SK-N-SH (cell line): ENCODE measurements around the gene DGCR8. TPM values are rescaled to one million over a fixed set of nuclear protein-coding genes. Genes with fewer than 3 reads are reported as not detected.

ENCODE experiments used
- CTCF ChIA-PET: fragments of 300-600, 350-600 bp; formaldehyde crosslinking; extraction: SDS; loops from one replicate; lab custom pipeline; 2021; lab: Yijun Ruan, JAX
- POLR2A ChIA-PET: fragments of 350-600 bp; sonication (Branson Sonifier 250); formaldehyde crosslinking; extraction: SDS; loops from one replicate; lab custom pipeline; 2020; ENCODE audit warnings: antibody characterized with exemption, inconsistent platforms; lab: Yijun Ruan, JAX
- DNase-seq: peaks from one replicate; pipeline ENCODE4 v3.0.0; 2012
- H2AFZ ChIP-seq: fragments of 200-600 bp; sonication (generic); 2 replicates; pipeline ENCODE4 v1.8.1; 2016; ENCODE audit warnings: antibody characterized with exemption, mild to moderate bottlenecking, low read depth
- H3F3A ChIP-seq: fragments of 200-600 bp; sonication (generic); replicated peaks from 2 replicates; pipeline ENCODE3; 2016; ENCODE audit warnings: antibody characterized with exemption, mild to moderate bottlenecking; ENCODE audit not compliant: insufficient read depth
- H3K27ac ChIP-seq, 2 experiments: fragments of 200-500 bp in 1 of 2; fragments of 200-600 bp in 1 of 2; sonication (Bioruptor generic) in 1 of 2; sonication (generic), shearing (Covaris generic) in 1 of 2; 2 replicates each; pipeline versions ENCODE4 v1.5.1 to v1.6.1; 2014 to 2016; ENCODE audit warnings: low read depth in 2 of 2, inconsistent platforms in 1 of 2, low read length in 1 of 2, mild to moderate bottlenecking in 1 of 2, mixed read lengths in 1 of 2
- H3K27me3 ChIP-seq: fragments of 200-600 bp; sonication (generic), shearing (Covaris generic); 2 replicates; pipeline ENCODE4 v1.6.1; 2016; ENCODE audit warnings: mixed run types; ENCODE audit not compliant: insufficient read depth
- H3K36me3 ChIP-seq, 2 experiments: fragments of 200-500 bp in 1 of 2; fragments of 200-600 bp in 1 of 2; sonication (Bioruptor generic) in 1 of 2; sonication (generic) in 1 of 2; replicated peaks in 1 of 2; 2 replicates each; pipeline versions ENCODE3 to v1.5.1; 2014 to 2016; ENCODE audit warnings: low read length in 1 of 2, mild to moderate bottlenecking in 1 of 2; ENCODE audit not compliant: insufficient read depth in 2 of 2, control insufficient read depth in 1 of 2
- H3K4me1 ChIP-seq, 2 experiments: fragments of 200-500 bp in 1 of 2; fragments of 200-600 bp in 1 of 2; sonication (Bioruptor generic) in 1 of 2; sonication (generic), shearing (Covaris generic) in 1 of 2; 2 replicates each; pipeline versions ENCODE4 v1.5.1 to v1.6.1; 2014 to 2016; ENCODE audit warnings: low read depth in 1 of 2, low read length in 1 of 2, mixed run types in 1 of 2; ENCODE audit not compliant: insufficient read depth in 2 of 2, control insufficient read depth in 1 of 2
- H3K4me2 ChIP-seq: fragments of 200-600 bp; sonication (generic), shearing (Covaris generic); 2 replicates; pipeline ENCODE4 v1.6.1; 2017; ENCODE audit warnings: mixed run types
- H3K4me3 ChIP-seq, 2 experiments: fragments of 200-500 bp in 1 of 2; fragments of 200-600 bp in 1 of 2; sonication (Bioruptor generic) in 1 of 2; sonication (generic), shearing (Covaris generic) in 1 of 2; 2 replicates each; pipeline versions ENCODE4 v1.5.1 to v1.8.1; 2014 to 2016; ENCODE audit warnings: low read depth in 2 of 2, inconsistent platforms in 1 of 2, low read length in 1 of 2, mild to moderate bottlenecking in 1 of 2, mixed read lengths in 1 of 2, moderate library complexity in 1 of 2
- H3K79me2 ChIP-seq: fragments of 200-600 bp; sonication (generic); 2 replicates; pipeline ENCODE4 v1.8.1; 2017; ENCODE audit warnings: mild to moderate bottlenecking; ENCODE audit not compliant: insufficient read depth
- H3K9ac ChIP-seq: fragments of 200-600 bp; sonication (generic); 2 replicates; pipeline ENCODE4 v1.6.1; 2017; ENCODE audit warnings: mixed run types
- H3K9me2 ChIP-seq: fragments of 200-600 bp; sonication (generic); 2 replicates; pipeline ENCODE4 v1.6.1; 2017; ENCODE audit warnings: mixed run types
- H3K9me3 ChIP-seq: fragments of 200-600 bp; sonication (generic); 2 replicates; pipeline ENCODE4 v1.6.1; 2017; ENCODE audit warnings: mixed run types, mild to moderate bottlenecking, moderate library complexity
- H4K20me1 ChIP-seq: fragments of 200-600 bp; sonication (generic); 2 replicates; pipeline ENCODE4 v1.6.1; 2017; ENCODE audit warnings: mild to moderate bottlenecking, mixed run types; ENCODE audit not compliant: insufficient read depth
- CTCF ChIP-seq: fragments of 200-600 bp; sonication (generic); IDR thresholded peaks from 2 replicates; pipeline ENCODE4 v1.6.1; 2017; ENCODE audit warnings: antibody characterized with exemption, mild to moderate bottlenecking, moderate library complexity
- EP300 ChIP-seq, 2 experiments: IDR thresholded peaks; 2 replicates each; pipeline versions ENCODE4 v1.4.0 to v1.6.1; 2012; ENCODE audit warnings: borderline replicate concordance in 1 of 2, low read depth in 1 of 2, low read length in 1 of 2
- EZH2phosphoT487 ChIP-seq: fragments of 200-600 bp; sonication (generic); IDR thresholded peaks from 2 replicates; pipeline ENCODE4 v1.6.1; 2017; ENCODE audit warnings: low read depth, mixed run types, mild to moderate bottlenecking, antibody characterized with exemption, moderate library complexity, borderline replicate concordance
- FOSL2 ChIP-seq: IDR thresholded peaks from 2 replicates; pipeline ENCODE4 v1.4.0; 2012; ENCODE audit warnings: low read depth, mild to moderate bottlenecking, moderate library complexity, borderline replicate concordance
- FOXM1 ChIP-seq: IDR thresholded peaks from 2 replicates; pipeline ENCODE4 v1.4.0; 2012; ENCODE audit warnings: low read depth, mild to moderate bottlenecking
- GATA2 ChIP-seq: sonication (generic); formaldehyde crosslinking; IDR thresholded peaks from 2 replicates; pipeline ENCODE4 v1.5.0; 2020; ENCODE audit warnings: mild to moderate bottlenecking, missing genetic modification reagents
- MAX ChIP-seq: IDR thresholded peaks from 2 replicates; pipeline ENCODE4 v1.4.0; 2012; ENCODE audit warnings: low read depth
- NFIC ChIP-seq: IDR thresholded peaks from 2 replicates; pipeline ENCODE4 v1.4.0; 2012; ENCODE audit warnings: borderline replicate concordance
- RAD21 ChIP-seq: IDR thresholded peaks from 2 replicates; pipeline ENCODE4 v1.6.1; 2012; ENCODE audit warnings: mild to moderate bottlenecking, low read length
- RFX5 ChIP-seq: IDR thresholded peaks from 2 replicates; pipeline ENCODE4 v1.6.1; 2012; ENCODE audit warnings: mild to moderate bottlenecking, improper control_type of control experiment, low read length
- RXRA ChIP-seq: IDR thresholded peaks from 2 replicates; pipeline ENCODE4 v1.4.0; 2012; ENCODE audit warnings: low read depth, mild to moderate bottlenecking, borderline replicate concordance
- SMC3 ChIP-seq: IDR thresholded peaks from 2 replicates; pipeline ENCODE4 v1.6.1; 2012; ENCODE audit warnings: low read depth, low read length, improper control_type of control experiment
- TAF1 ChIP-seq: IDR thresholded peaks from 2 replicates; pipeline ENCODE4 v1.6.1; 2012; ENCODE audit warnings: low read depth, mild to moderate bottlenecking, low read length, moderate library complexity, borderline replicate concordance
- TCF12 ChIP-seq: IDR thresholded peaks from 2 replicates; pipeline ENCODE4 v1.4.0; 2012
- TEAD4 ChIP-seq: IDR thresholded peaks from 2 replicates; pipeline ENCODE4 v1.4.0; 2012; ENCODE audit warnings: mild to moderate bottlenecking, borderline replicate concordance; ENCODE audit not compliant: insufficient read depth
- YY1 ChIP-seq: IDR thresholded peaks from 2 replicates; pipeline ENCODE4 v1.4.0; 2012; ENCODE audit warnings: low read depth, mild to moderate bottlenecking
- ZBTB33 ChIP-seq: IDR thresholded peaks from 2 replicates; pipeline ENCODE4 v1.4.0; 2012; ENCODE audit warnings: low read depth, borderline replicate concordance
- WGBS: methylation state at CpG from one replicate; pipeline ENCODE4 v1.1.6; 2017; ENCODE audit warnings: low lambda C conversion rate; 5-methylcytosine and 5-hydroxymethylcytosine counted together
- polyA plus RNA-seq, 3 experiments: library from polyadenylated mRNA; depleted of rRNA; stranded (reverse); fragments of >200 nt; gene quantifications; 2 replicates each; pipeline ENCODE4 v1.2.3, GENCODE V29; 2012

Gene DGCR8
- polyA plus RNA-seq, 1 of the 3 experiments (the other 2 are of a cell fraction), result 26.5 TPM

- Histone ChIP-seq H3K4me1 (peaks cover 0 to 35% of the 10 kb centered on the region in 2 experiments; a peak in 1 of 4 replicates), H2AFZ (no peak overlapping the region), H4K20me1 (no peaks in the 10 kb centered on the region), H3K9me3 (no peaks in the 10 kb centered on the region), H3K4me3 (peak overlapping the region; percentile 49 to 61; a peak in 2 of 4 replicates), H3K27ac (peak overlapping the region in 1 of 2 experiments; percentile 74; a peak in 1 of 4 replicates), H3K9me2 (no peaks in the 10 kb centered on the region), H3F3A (no peaks in the 10 kb centered on the region), H3K4me2 (no peak overlapping the region), H3K79me2 (peaks cover 4% of the 10 kb centered on the region; the same call in 1 of the 2 replicates), H3K9ac (no peak overlapping the region), H3K36me3 (peaks cover 0 to 2% of the 10 kb centered on the region in 2 experiments), H3K27me3 (no peaks in the 10 kb centered on the region)
- TF ChIP-seq TCF12 (no peak), GATA2 (CRISPR knock-in tag) (no peak), MAX (no peak), TAF1 (no peak), RFX5 (no peak), RXRA (no peak), EZH2phosphoT487 (no peak), RAD21 (peak; percentile 98), EP300 (IDR thresholded peaks at IDR 0.05; ENCODE audit: borderline replicate concordance in 1 of 2, low read depth in 1 of 2, low read length in 1 of 2) (no peak), CTCF (peak; percentile 95), YY1 (no peak), SMC3 (peak; percentile 100), FOXM1 (no peak), NFIC (no peak), TEAD4 (no peak), ZBTB33 (no peak), FOSL2 (no peak)
- CTCF ChIA-PET, result interaction anchor here (0.6 to 5.1 kb wide), 49 partner anchors 9 to 384 kb away, joined by 3 to 87 read pairs (median 5); partner anchors contain the start of gene DGCR6L
- POLR2A ChIA-PET, result interaction anchor here (0.6 to 1.4 kb wide), 6 partner anchors 81 to 703 kb away, joined by 3 to 6 read pairs (median 3); partner anchors contain the start of gene ZNF74
- DNase-seq, result peak; percentile 90
- 30% methylated on average over 10 of the region's 17 CpGs for WGBS
Measured at GRCh38 chr22:20156611-20157429, 76.8 kb downstream of the DGCR8 start.
